SK-N-MC (cell line): ENCODE data around the gene RPH3AL.

Source experiments
- DNase-seq: peaks from one replicate; pipeline ENCODE4 v3.0.0-alpha.2; 2011; ENCODE audit warnings: low read depth, low spot score
- H3K27ac ChIP-seq: fragments of 200-600 bp; sonication (generic); 2 replicates; pipeline ENCODE4 v1.5.1; 2016; ENCODE audit warnings: mixed run types
- H3K36me3 ChIP-seq: fragments of 200-600 bp; sonication (generic); 2 replicates; pipeline ENCODE4 v1.6.1; 2017; ENCODE audit warnings: antibody characterized with exemption, low read length, mixed read lengths; ENCODE audit not compliant: insufficient read depth
- H3K4me3 ChIP-seq: fragments of 200-600 bp; sonication (generic); 2 replicates; pipeline ENCODE4 v1.5.1; 2016
- H3K9ac ChIP-seq: fragments of 200-600 bp; sonication (generic); 2 replicates; pipeline ENCODE4 v1.8.0; 2017; ENCODE audit warnings: mixed run types, mixed read lengths; ENCODE audit not compliant: insufficient read length
- H3K9me3 ChIP-seq: fragments of 200-600 bp; sonication (generic); 2 replicates; pipeline ENCODE4 v1.6.1; 2017; ENCODE audit warnings: low read depth, mild to moderate bottlenecking, antibody characterized with exemption, low read length, moderate library complexity, mixed read lengths
- EZH2 ChIP-seq: fragments of 200-600 bp; sonication (generic); IDR thresholded peaks from one replicate; pipeline ENCODE4 v1.6.1; 2017; ENCODE audit warnings: antibody characterized with exemption
- FOXP2 ChIP-seq: optimal IDR thresholded peaks from 2 replicates; pipeline ENCODE3; 2011; ENCODE audit warnings: mild to moderate bottlenecking, moderate library complexity; ENCODE audit not compliant: insufficient read depth; ENCODE audit errors: extremely low read length, control extremely low read depth
- POLR2AphosphoS5 ChIP-seq: IDR thresholded peaks from 2 replicates; pipeline ENCODE4 v1.6.1; 2012; ENCODE audit warnings: mild to moderate bottlenecking, low read depth, low read length, borderline replicate concordance

Gene RPH3AL

DNA sequence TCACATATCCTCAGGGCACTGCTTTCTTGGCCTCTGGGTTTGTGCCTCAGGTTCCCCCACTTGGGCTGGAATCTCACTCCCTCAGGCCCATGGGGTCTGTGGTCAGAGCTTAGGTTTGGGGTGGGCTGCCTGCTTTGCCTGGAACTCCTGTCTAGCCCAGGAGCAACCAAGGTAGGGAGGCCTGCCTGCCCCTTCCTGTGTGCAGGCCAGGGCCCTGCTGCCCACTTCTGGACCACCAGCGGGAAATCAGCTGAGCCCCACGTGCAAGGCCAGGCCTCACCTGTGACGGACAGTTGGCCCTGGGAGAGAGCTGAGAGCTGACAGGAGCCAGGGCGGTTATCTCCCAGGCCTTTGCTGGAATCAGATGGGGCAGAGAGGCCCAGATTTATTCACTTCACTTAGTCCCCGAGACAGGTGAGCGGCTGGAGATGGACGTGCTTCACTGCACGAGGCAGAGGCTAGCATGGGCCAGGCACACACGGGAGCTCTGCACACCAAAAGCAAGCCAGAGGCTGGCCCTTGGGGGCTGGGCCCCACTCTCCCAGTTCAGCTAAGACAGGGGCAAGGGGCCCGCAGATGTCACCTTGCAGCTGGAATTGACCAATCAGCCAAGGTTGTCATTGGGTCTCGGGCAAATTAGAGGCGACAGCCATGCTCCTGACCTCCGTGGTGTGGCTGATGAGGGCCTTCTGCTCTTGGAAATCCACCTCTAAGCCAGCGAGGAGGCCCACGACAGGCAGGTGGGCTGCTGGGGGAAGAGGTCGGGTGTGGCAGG, 121.2 kb downstream of the RPH3AL start:
- no peak for TF ChIP-seq FOXP2
- TF ChIP-seq POLR2AphosphoS5 = no peak
- TF ChIP-seq EZH2 = no peak
- no peak for DNase-seq
- Histone ChIP-seq H3K27ac (no peak overlapping the region), H3K9ac (no peak overlapping the region), H3K4me3 (no peak overlapping the region), H3K9me3 (no peaks in the 10 kb centered on the region), H3K36me3 (no peaks in the 10 kb centered on the region)

DNA sequence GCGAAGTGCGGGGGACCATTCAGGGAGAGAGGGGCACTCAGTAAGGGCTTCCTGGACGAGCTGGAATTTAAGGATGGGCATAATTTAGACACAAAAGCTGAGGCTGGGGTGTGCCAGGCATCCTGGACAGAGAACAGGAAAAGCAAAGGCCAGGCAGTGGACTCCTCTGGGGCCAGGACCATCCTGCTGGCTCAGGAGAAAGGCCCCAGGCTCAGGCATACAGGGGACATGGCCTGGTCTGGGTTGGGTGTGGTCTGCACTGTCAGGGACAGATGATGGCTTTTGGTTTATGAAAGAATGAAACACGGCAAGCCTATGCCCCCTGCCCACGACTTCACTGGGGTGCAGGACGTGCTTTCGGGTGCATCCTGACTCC, 122.2 kb downstream of the RPH3AL start:
- Histone ChIP-seq H3K9ac (no peak overlapping the region), H3K36me3 (no peaks in the 10 kb centered on the region), H3K27ac (no peak overlapping the region), H3K9me3 (no peaks in the 10 kb centered on the region), H3K4me3 (no peak overlapping the region)
- no peak for DNase-seq
- no peak for TF ChIP-seq FOXP2

DNA sequence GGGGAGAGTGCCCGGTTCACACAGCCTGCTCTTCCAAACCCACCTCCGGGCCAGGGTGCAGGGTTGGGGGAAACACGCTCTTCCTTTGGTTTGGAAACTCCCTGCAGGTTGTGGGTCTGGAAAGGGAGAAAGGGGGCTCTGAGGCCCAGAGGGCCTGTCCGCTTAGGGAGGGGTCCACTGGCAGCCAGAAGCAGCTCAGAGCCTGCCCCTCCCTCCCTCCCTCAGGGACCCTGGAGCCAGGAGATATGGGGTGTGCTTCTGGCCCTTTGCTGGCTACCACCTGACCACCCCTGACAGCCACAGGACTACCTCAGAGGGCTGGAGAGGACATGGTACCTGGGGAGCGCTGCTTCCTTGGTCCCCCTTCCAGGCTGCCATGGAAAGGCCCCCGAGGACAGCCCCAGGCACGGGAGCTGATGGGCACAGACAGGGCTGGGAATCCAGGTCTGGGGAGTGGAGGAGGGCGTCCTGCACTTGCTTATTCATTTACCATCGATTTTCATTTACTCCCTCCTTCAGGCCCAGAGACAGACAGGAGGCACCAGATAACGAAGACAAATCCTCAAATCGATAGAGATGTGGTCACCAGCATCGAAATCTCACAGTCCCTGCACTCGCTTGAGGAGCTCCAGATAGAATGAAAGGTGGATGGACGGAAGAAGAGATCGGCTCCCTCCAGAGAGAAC, 122.8 kb downstream of the RPH3AL start:
- no peaks in the 10 kb centered on the region for H3K9me3 ChIP-seq
- no peaks in the 10 kb centered on the region for H3K36me3 ChIP-seq
- TF ChIP-seq POLR2AphosphoS5 (no peak), EZH2 (no peak), FOXP2 (no peak)
- no peak for DNase-seq
- no peak overlapping the region for H3K9ac ChIP-seq
- no peak overlapping the region for H3K27ac ChIP-seq
- H3K4me3 ChIP-seq = no peak overlapping the region

DNA sequence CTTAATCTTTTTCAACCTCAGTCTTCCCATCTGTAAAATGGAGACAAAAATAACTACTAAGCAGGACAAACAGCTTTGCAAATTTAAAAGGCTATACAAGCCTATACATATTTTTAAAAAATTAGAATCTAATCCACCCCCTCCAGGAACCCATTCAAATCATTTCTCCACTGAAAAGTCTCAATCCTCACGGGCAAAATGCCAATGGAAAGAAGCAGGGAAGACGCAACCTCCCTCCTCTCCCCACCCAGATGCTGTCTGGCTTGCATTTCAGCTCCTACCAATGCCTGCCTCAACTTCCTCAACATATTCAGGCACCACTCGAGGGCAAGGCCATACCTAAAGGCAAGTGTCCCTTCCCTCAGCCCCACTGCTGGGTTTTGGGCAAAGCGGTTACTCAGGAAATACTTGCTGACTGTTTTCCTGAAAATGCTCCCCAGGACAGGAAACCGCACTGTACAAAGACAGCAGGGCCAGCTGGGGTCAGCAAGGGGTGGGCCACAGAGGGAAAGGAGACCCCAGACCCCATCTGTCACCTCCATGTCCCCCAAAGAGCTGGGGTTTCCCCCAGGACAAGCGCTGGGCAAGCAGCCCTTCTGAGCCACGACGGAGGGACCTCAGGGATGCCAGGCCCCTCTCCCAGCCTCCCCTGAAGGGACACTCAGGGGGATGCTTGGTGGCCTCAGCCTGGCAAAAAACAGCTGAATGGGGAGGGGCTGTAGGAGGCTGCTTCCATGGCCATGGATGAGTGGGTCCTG, 123.5 kb downstream of the RPH3AL start:
- no peak for TF ChIP-seq POLR2AphosphoS5
- no peak for TF ChIP-seq EZH2
- no peak for TF ChIP-seq FOXP2
- H3K27ac ChIP-seq = no peak overlapping the region
- no peak overlapping the region for H3K9ac ChIP-seq
- no peak overlapping the region for H3K4me3 ChIP-seq
- H3K9me3 ChIP-seq = no peaks in the 10 kb centered on the region
- DNase-seq = no peak
- H3K36me3 ChIP-seq = no peaks in the 10 kb centered on the region

DNA sequence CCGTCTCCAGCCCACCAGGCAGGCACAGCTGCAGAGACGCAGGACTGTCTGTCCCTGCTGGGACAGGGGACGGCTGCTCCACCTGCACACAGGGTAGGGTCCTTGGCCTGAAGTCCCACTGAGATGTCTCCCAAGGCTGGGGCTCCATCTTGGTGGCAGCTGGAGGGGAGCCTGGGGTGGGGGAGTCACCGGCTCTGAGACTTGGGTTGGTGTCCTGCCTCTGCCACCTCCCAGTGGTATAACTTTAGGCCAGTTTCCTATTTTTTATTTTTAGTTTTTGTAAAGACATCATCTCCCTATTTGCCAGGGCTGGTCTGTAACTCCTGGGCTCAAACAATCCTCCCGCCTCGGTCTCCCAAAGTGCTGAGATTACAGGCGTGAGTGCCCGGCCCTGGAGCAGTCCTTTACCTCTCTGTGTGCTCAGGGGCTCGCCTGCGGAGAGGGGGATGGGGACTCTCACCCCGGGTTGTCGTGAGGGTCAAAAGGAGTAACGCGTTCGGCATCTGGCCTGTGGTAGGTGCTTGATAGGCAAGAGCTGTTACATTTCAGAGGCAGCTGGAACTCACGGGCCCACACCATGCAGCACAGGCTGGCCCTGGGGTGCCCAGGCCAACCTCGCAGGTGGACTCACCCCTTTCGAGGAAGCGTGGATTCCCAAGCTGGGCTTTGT, 124.5 kb downstream of the RPH3AL start:
- Histone ChIP-seq H3K36me3 (no peaks in the 10 kb centered on the region), H3K27ac (no peak overlapping the region), H3K9me3 (no peaks in the 10 kb centered on the region), H3K9ac (no peak overlapping the region), H3K4me3 (no peak overlapping the region)
- no peak for DNase-seq
- TF ChIP-seq POLR2AphosphoS5 (no peak), EZH2 (no peak), FOXP2 (no peak)

DNA sequence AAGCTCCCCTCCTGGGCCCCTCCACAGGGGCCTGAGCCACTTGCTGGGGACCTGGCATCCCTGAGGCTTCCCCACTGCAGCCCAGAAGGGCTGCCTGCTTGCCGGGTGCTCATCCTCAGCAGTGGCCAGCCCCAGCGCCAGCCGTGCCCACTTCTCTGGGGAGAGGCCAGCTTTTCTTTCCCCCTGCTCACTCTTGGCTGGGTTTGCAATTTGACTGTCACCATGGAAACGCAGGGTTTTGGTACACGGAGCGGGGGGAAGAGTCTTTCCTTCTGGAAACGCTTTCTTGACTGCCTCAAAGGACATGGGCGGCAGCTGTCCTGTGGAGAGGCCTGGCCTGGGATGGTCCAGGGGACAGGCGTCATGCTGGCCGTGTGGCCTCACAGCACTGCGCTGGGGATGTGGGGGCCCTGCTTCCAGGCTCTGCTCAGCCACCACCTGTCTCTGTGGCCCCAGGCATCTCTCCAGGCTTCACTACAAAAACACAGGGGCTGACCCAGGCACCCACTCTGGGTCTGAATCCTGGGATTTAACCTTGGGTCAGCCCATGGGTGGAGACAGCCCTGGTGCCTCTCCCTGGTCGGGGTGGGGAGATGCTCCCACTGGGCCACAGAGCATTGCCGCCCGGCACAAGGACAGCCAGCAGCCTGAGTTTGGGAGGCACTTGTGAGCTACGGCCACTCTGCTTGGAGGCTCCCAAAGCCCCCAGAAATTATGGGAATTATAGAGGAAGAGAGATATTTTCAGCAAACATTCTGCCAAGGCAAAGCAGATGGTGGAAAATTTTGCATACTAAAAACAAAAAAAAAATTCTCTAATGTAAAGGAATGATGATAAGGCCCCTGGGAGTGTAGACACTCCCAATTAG, 125.3 kb downstream of the RPH3AL start:
- Histone ChIP-seq H3K9me3 (no peaks in the 10 kb centered on the region), H3K9ac (no peak overlapping the region), H3K4me3 (no peak overlapping the region), H3K36me3 (no peaks in the 10 kb centered on the region), H3K27ac (no peak overlapping the region)
- TF ChIP-seq FOXP2 = no peak
- TF ChIP-seq EZH2 = no peak
- no peak for TF ChIP-seq POLR2AphosphoS5
- DNase-seq = no peak

DNA sequence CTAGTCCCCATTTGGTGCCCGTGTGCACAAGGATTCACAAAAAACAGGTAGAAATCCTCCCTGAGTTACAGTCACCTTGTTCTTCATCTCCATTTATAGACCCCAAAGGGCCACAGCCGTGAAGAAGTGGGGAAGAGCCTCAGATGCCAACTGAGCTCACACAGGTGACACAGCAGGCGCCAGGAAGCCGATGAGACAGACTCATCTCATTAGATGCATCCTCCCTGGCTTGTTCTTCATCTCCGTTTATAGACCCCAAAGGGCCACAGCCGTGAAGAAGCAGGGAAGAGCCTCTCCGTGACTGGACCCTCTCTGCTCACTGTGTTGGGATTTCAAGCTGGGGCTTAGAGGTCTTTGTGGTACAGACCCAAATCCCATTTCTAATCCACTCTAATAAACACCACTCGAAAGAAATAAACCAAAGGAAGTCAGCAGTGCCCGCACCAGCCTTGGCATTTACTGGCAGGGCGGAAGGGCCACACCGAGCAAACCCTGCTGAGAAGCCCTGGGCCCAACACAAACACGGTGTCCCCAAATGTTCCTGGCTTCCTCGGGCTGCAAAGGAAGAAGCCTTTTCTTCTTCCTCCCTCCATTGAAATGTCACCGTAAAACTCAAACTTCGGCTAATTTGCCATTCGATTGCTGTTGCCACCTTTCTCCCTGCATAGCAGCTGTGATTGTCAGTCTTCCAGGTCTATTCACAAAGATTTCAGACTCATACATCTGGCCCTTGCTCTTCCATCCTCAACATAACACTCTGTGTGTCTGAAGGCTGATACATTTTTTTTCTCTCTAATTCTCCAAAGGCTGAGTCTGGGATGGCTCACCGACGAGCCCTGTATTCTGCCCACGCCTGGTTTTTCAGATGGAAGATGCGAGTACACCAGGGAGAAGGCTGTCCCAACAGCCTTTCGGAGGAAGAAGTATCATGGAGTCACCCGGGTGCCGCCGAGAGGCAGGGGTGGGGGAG, 126.2 kb downstream of the RPH3AL start:
- Histone ChIP-seq H3K27ac (no peak overlapping the region), H3K36me3 (no peaks in the 10 kb centered on the region), H3K4me3 (no peak overlapping the region), H3K9ac (no peak overlapping the region), H3K9me3 (no peaks in the 10 kb centered on the region)
- TF ChIP-seq POLR2AphosphoS5 = no peak
- TF ChIP-seq EZH2 = no peak
- TF ChIP-seq FOXP2 = no peak
- DNase-seq = no peak
